LNCAP (cell line): ENCODE measurements around the gene REX1BD.

Experiments used
- TF ChIP-seq, protein P1 (sequence below): fragments of 450-650 bp; IDR thresholded peaks from 2 replicates; pipeline ENCODE4 v1.5.1; 2017; ENCODE audit warnings: mild to moderate bottlenecking

Gene REX1BD

GRCh38 chr19:18588611-18589379, at the start of gene REX1BD:
Gene REX1BD (plus strand): TSS chr19:18588798. CDS start chr19:18588802, 4 bp downstream.
- TF ChIP-seq, protein P1, sequence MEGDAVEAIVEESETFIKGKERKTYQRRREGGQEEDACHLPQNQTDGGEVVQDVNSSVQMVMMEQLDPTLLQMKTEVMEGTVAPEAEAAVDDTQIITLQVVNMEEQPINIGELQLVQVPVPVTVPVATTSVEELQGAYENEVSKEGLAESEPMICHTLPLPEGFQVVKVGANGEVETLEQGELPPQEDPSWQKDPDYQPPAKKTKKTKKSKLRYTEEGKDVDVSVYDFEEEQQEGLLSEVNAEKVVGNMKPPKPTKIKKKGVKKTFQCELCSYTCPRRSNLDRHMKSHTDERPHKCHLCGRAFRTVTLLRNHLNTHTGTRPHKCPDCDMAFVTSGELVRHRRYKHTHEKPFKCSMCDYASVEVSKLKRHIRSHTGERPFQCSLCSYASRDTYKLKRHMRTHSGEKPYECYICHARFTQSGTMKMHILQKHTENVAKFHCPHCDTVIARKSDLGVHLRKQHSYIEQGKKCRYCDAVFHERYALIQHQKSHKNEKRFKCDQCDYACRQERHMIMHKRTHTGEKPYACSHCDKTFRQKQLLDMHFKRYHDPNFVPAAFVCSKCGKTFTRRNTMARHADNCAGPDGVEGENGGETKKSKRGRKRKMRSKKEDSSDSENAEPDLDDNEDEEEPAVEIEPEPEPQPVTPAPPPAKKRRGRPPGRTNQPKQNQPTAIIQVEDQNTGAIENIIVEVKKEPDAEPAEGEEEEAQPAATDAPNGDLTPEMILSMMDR: peak; percentile 96

- TF ChIP-seq, protein P1: no peak
Observed at GRCh38 chr19:18539372-18539771, 49.2 kb upstream of the REX1BD start.

DNA sequence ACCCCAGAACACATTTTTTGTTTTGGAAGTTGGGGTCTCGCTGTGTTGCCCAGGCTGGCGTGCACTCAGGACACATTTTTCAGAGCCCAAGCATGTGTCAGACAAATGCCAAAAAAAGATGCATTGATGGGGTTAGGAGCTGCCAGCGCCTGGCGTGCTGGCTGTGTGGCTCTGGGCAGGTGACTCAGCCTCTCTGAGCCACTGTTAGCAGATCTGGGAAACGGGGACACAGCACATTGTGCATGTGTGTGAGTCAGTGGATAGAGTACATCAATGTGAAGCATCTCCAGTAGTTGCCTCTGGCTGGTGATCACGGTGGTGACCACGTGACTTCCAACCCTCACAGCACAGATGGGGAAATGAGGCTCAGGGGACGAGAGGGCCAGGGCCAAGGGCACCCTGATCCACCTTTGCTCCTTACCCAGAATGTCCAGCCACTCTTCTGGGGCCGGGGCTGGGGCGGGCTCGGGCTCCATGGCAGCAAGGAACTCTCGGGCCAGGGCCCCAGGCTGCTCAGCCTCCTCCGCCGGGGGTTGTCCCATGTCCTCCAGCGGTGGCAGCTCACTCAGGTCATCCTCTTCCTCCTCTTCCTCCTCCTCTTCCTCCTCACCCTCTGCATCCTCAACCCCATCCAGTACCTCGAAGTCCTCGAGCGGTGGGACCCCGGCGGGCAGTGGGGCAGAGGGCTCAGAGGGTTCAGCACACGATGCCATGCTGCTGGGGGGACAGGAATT, 47.2 kb upstream of the REX1BD start:
- TF ChIP-seq, protein P1: no peak

GRCh38 chr19:18541992-18542940, 46.3 kb upstream of the REX1BD start:
- TF ChIP-seq, protein P1: no peak

DNA sequence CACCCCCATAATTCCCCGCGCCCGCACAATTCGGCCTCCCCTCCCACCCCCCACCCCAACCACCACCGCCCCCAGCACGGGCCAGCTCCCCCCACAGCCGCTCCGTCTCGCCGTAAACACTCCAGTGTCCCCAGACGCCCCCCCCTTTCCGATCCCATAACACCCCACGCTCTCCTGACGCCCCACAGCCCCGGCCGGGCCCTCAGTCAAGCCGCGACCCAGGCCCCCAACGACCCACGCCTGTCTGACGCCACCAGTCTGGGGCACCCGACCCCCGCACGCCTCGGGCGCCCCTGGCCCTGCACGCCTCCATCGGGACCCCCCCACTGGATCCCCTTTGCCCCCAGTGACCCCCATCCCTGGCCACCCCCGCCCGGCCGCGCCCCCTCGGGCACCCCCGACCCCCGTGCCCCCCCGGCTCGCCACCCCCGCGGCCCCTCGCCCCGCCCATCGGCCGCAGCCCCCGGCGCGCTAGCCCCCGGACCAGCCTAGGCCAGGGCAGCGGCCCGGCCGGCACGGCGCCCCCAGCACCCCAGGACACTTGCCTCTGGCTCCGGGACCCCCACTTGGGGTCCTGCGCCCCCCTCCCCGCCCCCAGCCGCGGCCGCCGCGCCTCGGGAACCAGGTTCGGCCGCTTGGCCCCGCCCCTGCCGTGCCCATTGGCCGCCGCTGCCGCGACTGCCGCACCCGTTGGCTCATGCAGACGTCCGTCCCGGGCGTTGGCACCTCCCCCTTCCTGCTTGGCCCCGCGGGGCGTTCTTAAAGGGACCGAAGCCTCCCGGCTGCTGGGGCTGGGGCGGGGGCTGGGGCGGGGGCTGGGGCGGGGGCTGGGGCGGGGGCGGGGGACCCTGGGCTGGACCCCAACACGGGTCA, 45.4 kb upstream of the REX1BD start, which contains the start of gene FKBP8:
FKBP8 (minus strand) TSS at position 633 of the 873 bp plus-strand sequence. CDS start 1,603 bp downstream, outside the sequence.
- TF ChIP-seq, protein P1: no peak

GRCh38 chr19:18543814-18544475, 44.7 kb upstream of the REX1BD start:
- TF ChIP-seq, protein P1: peak; percentile 30; the same call in 1 of the 2 replicates
